Testis (tissue), 3 donors: ENCODE results near the gene VPS37B. TPM values are rescaled to one million over a fixed set of nuclear protein-coding genes. Genes with fewer than 3 reads are reported as not detected.

Source experiments
- DNase-seq: peaks from one replicate; pipeline ENCODE4 v3.0.0-alpha.2; 2019
- H3K27ac ChIP-seq, 2 donors: fragments of 200-600 bp; sonication (generic); one replicate each; pipeline ENCODE4 v1.5.1; 2019
- H3K27me3 ChIP-seq: fragments of 200-600 bp; sonication (generic); one replicate; pipeline ENCODE4 v1.5.1; 2019
- H3K36me3 ChIP-seq: fragments of 200-600 bp; sonication (generic); one replicate; pipeline ENCODE4 v1.5.1; 2017; ENCODE audit warnings: low read depth; ENCODE audit errors: missing control alignments
- H3K4me1 ChIP-seq: fragments of 200-600 bp; sonication (generic); one replicate; pipeline ENCODE4 v1.5.1; 2019
- H3K4me3 ChIP-seq, 2 donors: fragments of 200-600 bp; sonication (generic); one replicate each; pipeline ENCODE4 v1.5.1; 2017 to 2019
- H3K9me3 ChIP-seq: fragments of 200-600 bp; sonication (generic); one replicate; pipeline ENCODE4 v1.5.1; 2017
- POLR2A ChIP-seq: fragments of 450-650 bp; IDR thresholded peaks from one replicate; pipeline ENCODE4 v1.6.1; 2017; ENCODE audit warnings: antibody characterized with exemption, mild to moderate bottlenecking, moderate library complexity
- WGBS, 2 donors: methylation state at CpG; one replicate each; pipeline ENCODE4 v1.1.5; 2018; 5-methylcytosine and 5-hydroxymethylcytosine counted together
- intact Hi-C: fragments of 100-400 bp; cut with DNase I; formaldehyde crosslinking; loops from one replicate; pipeline ENCODE4 v1.15.1; 2023; ENCODE audit warnings: low total_unique reads
- polyA plus RNA-seq: library from polyadenylated mRNA; stranded (reverse); fragments of 350-450 nt; fragmentation: Illumina TruSeq; extraction: RNeasy Lipid Tissue Mini Kit (QIAGEN cat#74804); gene quantifications from one replicate; pipeline ENCODE4 v1.2.3, GENCODE V29; 2014; ENCODE audit warnings: low read depth, low replicate concordance; ENCODE audit not compliant: insufficient read depth
- total RNA-seq, 2 donors: library from RNA; depleted of rRNA; stranded (reverse); fragments of >200 nt; gene quantifications; one replicate each; pipeline ENCODE4 v1.2.3, GENCODE V29; 2016
- TF ChIP-seq, protein P1 (sequence below), 3 experiments: fragments of 450-650 bp in 2 of 3; fragments of 200-600 bp in 1 of 3; sonication (generic) in 1 of 3; IDR thresholded peaks; one replicate each; pipeline ENCODE4 v1.5.1; 2016 to 2019; ENCODE audit warnings: antibody characterized with exemption in 3 of 3, mild to moderate bottlenecking in 2 of 3, moderate library complexity in 1 of 3

Gene VPS37B
- total and polyA plus RNA-seq, 3 donors from 2014 or later: 38.0 to 90.1 (median 75.8) TPM

DNA sequence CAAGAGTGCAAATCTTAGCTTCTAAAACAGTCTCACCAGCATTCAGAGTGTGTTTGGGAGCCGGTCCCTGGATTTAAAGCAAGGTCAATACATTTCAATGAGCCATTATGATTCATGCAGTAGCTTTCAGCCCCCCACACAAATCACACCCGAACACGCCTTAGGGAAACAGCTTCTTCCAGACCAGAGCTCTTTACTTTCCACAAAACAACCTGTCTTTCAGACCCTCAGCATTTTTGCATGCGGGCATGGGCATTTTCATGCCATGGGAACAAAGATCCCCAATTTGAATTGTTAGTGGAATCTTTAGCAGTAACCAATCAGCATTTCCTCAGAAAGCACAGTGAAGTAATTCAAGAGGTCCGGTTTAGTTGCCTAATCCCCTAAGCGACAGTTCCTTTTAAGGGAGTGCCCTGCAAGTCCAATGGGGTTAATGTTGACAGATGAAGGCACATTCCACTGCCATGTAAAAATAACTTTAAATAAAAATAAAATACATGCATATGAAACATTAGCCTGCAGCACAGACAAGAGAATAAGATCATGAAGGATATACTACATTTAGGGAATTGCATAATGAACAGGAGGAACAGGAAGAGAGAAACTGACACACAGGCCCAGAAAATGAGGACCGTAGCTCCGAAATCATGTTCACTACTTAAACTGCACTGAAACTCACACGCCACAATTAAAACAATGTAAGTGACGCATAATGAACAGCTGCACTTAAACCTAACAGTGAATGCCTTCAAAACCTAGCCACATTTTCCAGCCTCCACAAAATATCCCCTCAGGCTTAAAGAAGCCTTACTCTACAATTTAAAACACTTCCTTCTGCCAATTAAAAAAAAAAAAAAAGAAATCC is 4.0 kb downstream of the VPS37B start:
- TF ChIP-seq, protein P1, sequence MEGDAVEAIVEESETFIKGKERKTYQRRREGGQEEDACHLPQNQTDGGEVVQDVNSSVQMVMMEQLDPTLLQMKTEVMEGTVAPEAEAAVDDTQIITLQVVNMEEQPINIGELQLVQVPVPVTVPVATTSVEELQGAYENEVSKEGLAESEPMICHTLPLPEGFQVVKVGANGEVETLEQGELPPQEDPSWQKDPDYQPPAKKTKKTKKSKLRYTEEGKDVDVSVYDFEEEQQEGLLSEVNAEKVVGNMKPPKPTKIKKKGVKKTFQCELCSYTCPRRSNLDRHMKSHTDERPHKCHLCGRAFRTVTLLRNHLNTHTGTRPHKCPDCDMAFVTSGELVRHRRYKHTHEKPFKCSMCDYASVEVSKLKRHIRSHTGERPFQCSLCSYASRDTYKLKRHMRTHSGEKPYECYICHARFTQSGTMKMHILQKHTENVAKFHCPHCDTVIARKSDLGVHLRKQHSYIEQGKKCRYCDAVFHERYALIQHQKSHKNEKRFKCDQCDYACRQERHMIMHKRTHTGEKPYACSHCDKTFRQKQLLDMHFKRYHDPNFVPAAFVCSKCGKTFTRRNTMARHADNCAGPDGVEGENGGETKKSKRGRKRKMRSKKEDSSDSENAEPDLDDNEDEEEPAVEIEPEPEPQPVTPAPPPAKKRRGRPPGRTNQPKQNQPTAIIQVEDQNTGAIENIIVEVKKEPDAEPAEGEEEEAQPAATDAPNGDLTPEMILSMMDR (IDR thresholded peaks at IDR 0.05): no peak
- 46 to 51% methylated on average over 10 of the region's 10 CpGs for WGBS, 2 donors
- peaks cover 59% of the 10 kb centered on the region for H3K4me1 ChIP-seq
- H3K27me3 ChIP-seq: no peaks in the 10 kb centered on the region
- H3K9me3 ChIP-seq: no peaks in the 10 kb centered on the region
- no peaks in the 10 kb centered on the region for H3K36me3 ChIP-seq
- H3K27ac ChIP-seq: peak overlapping the region in 1 of 2 donors; percentile 42
- H3K4me3 ChIP-seq: no peak overlapping the region
- intact Hi-C loops: no loop called here
- no peak for DNase-seq

DNA sequence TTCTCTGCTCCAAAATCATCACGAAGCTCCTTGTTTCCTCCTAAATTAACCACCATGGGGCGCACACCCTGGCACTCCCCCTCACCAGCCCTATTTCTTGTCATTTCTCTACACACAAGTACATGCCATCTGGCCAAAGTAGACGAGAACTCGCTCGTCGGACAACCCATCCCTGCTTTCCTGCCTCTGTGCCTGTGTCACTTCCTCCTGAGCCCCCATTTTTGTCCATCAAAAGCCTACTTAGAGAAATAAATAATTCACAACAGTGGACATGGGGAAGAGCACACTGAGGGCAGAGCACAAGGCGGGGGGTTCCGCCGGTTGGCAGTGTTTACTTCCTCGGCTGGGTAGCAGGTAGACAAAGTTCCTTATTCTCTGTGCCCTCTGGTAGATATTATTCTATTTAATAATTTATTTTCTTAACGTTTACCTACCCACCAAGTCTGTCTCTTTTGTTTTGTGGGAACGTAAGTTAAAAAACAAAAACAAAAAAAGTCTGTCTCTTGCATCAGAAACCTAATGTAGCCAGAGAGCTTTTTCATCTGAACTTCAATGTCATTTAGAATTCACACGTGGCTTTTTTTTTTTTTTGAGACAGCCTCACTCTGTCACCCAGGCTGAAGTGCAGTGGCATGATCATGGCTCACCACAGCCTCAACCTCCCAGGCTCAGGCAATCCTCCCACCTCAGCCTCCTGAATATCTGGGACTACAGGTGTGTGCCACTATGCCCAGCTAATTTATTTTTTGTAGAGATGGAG is 6.0 kb downstream of the VPS37B start:
- Histone ChIP-seq H3K27me3 (no peaks in the 10 kb centered on the region), H3K27ac (peak overlapping the region in 1 of 2 donors; percentile 80), H3K9me3 (no peaks in the 10 kb centered on the region), H3K4me3 (no peak overlapping the region), H3K4me1 (peaks cover 58% of the 10 kb centered on the region), H3K36me3 (no peaks in the 10 kb centered on the region)
- TF ChIP-seq, protein P1 (IDR thresholded peaks at IDR 0.05): no peak
- TF ChIP-seq POLR2A: no peak
- 72 to 81% methylated on average over 13 of the region's 13 CpGs for WGBS, 2 donors
- intact Hi-C loops: no loop called here
- no peak for DNase-seq

DNA sequence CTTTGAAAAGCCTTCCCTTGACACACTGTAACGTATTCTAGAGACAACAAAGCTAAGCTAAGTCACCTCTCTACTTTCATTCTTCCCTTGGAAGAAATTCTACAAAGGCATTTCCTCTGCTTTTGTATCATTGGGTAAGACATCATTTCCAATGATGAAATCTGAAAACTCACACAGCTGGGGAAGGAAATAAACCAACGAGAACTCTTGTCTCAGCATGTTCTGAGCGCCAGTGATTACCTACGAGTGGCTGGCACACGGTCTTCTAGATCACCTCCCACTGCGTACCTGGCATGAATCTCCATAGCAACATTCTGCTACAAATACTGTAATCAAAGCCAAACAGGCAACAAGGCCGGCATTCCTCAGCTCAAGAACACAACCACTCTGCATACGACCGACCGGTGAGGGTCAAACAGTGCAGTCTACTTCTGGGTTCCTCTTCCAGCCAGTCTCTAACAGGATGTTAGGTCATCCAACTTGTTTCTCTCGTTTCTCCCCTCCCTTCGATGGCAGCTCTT is 7.6 kb downstream of the VPS37B start:
- TF ChIP-seq, protein P1 (IDR thresholded peaks at IDR 0.05): no peak
- TF ChIP-seq POLR2A: no peak

DNA sequence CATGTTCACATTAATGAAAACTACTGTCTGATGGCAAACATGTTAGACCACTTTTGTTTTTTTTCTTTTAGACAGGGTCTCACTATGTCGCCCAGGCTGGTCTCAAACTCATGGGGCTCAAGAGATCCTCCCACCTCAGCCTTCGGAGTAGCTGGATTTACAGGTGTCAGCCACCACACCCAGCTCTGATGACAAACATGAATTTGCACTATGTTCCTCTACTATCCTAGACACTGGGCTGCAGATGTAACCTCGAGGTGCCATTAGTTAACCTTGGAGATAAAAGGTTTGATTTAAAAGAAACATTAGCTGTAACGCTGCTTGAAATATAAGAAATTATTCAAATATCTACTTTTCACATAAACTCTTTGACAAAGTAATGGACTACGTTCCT is 8.1 kb downstream of the VPS37B start:
- H3K9me3 ChIP-seq: no peaks in the 10 kb centered on the region
- WGBS, 2 donors: 62 to 79% methylated on average over 5 of the region's 5 CpGs
- TF ChIP-seq POLR2A: no peak
- TF ChIP-seq, protein P1 (IDR thresholded peaks at IDR 0.05): no peak
- peak overlapping the region; percentile 71 to 80 for H3K27ac ChIP-seq
- no peak overlapping the region for H3K4me3 ChIP-seq
- no peaks in the 10 kb centered on the region for H3K27me3 ChIP-seq
- intact Hi-C loops: no loop called here
- no peaks in the 10 kb centered on the region for H3K36me3 ChIP-seq
- no peak for DNase-seq
- peaks cover 42% of the 10 kb centered on the region for H3K4me1 ChIP-seq

More for the DNA sequence above, 7.6 kb downstream of the VPS37B start:
- H3K27me3 ChIP-seq: no peaks in the 10 kb centered on the region
- DNase-seq: peak; percentile 56
- H3K9me3 ChIP-seq: no peaks in the 10 kb centered on the region
- intact Hi-C loops: no loop called here
- H3K27ac ChIP-seq: peak overlapping the region; percentile 71 to 80
- no peak overlapping the region for H3K4me3 ChIP-seq
- H3K4me1 ChIP-seq: peaks cover 42% of the 10 kb centered on the region
- H3K36me3 ChIP-seq: no peaks in the 10 kb centered on the region
- 22 to 47% methylated on average over 12 of the region's 12 CpGs for WGBS, 2 donors
